HG02642 (cell line): ENCODE results near the gene SLC24A5.

Experiments
- ATAC-seq: cut with Tn5 transposase; IDR thresholded peaks from one replicate; pipeline ENCODE4 v1.9.1; 2021; ENCODE audit warnings: mild to moderate bottlenecking; ENCODE audit not compliant: unreplicated experiment, poor library complexity

SLC24A5 gene

GRCh38 chr15:48109856-48110531 lies 10.8 kb upstream of the SLC24A5 start:
- ATAC-seq: no peak

- ATAC-seq: no peak
Observed at GRCh38 chr15:48112242-48112641, 8.5 kb upstream of the SLC24A5 start.

GRCh38 chr15:48119277-48119676 lies 1.5 kb upstream of the SLC24A5 start:
- ATAC-seq: no peak

- no peak for ATAC-seq
Observed at GRCh38 chr15:48121849-48122248, 1.1 kb downstream of the SLC24A5 start.

GRCh38 chr15:48126667-48127355 lies 6.0 kb downstream of the SLC24A5 start:
- no peak for ATAC-seq

GRCh38 chr15:48131324-48131723 lies 10.5 kb downstream of the SLC24A5 start:
- ATAC-seq: no peak

- ATAC-seq: no peak
Observed at GRCh38 chr15:48132874-48133273, 12.1 kb downstream of the SLC24A5 start.

- no peak for ATAC-seq
Observed at GRCh38 chr15:48143856-48144255, 23.1 kb downstream of the SLC24A5 start.

- ATAC-seq: no peak
Observed at GRCh38 chr15:48144889-48145288, 24.1 kb downstream of the SLC24A5 start.

GRCh38 chr15:48145923-48146322 lies 25.1 kb downstream of the SLC24A5 start:
- ATAC-seq: no peak

GRCh38 chr15:48147358-48147757 lies 26.6 kb downstream of the SLC24A5 start:
- no peak for ATAC-seq

- no peak for ATAC-seq
Observed at GRCh38 chr15:48149858-48150257, 29.1 kb downstream of the SLC24A5 start.

- no peak for ATAC-seq
Observed at GRCh38 chr15:48153526-48153925, 32.7 kb downstream of the SLC24A5 start.

- ATAC-seq: no peak
Observed at GRCh38 chr15:48168616-48169015, 47.8 kb downstream of the SLC24A5 start.

- ATAC-seq: no peak
Observed at GRCh38 chr15:48170981-48171380, 50.2 kb downstream of the SLC24A5 start.

GRCh38 chr15:48175126-48175525 lies 54.3 kb downstream of the SLC24A5 start:
- no peak for ATAC-seq

GRCh38 chr15:48176112-48176511 lies 55.3 kb downstream of the SLC24A5 start:
- no peak for ATAC-seq

GRCh38 chr15:48176957-48177356 lies 56.2 kb downstream of the SLC24A5 start:
- no peak for ATAC-seq

- peak; percentile 68 for ATAC-seq
Observed at GRCh38 chr15:48177383-48177765, 56.6 kb downstream of the SLC24A5 start.

- ATAC-seq: peak; percentile 84
Observed at GRCh38 chr15:48177766-48178647, 57.2 kb downstream of the SLC24A5 start, which contains the start of gene MYEF2. Gene MYEF2, minus strand, starts transcription at chr15:48178295. Its CDS starts 58 bp downstream, at chr15:48178237.

- ATAC-seq: no peak
Observed at GRCh38 chr15:48178648-48178931, 57.8 kb downstream of the SLC24A5 start.
